ENCODE measurements around the gene SLC43A2.

The SLC43A2 gene

DNA sequence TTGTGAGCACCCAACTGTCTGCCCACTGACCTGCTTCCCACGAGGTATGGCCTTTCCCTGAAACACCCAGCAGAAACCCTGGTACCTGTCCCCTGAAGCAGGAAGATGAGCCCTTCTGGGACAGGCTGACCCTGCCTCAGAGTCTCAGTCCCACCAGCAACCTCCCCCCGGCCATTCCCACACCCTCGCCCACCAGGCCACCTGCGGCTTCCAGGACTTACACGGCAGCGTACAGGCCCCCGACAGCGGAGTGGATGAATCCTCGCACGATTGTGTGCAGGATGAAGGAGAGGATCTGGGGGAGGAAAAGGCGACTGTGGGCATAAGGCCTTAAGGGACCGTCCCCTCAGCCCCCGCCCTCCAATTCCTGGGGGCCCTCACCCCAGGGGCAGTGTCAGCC, 50.6 kb downstream of the SLC43A2 start (continued):
- TF ChIP-seq, protein P1, sequence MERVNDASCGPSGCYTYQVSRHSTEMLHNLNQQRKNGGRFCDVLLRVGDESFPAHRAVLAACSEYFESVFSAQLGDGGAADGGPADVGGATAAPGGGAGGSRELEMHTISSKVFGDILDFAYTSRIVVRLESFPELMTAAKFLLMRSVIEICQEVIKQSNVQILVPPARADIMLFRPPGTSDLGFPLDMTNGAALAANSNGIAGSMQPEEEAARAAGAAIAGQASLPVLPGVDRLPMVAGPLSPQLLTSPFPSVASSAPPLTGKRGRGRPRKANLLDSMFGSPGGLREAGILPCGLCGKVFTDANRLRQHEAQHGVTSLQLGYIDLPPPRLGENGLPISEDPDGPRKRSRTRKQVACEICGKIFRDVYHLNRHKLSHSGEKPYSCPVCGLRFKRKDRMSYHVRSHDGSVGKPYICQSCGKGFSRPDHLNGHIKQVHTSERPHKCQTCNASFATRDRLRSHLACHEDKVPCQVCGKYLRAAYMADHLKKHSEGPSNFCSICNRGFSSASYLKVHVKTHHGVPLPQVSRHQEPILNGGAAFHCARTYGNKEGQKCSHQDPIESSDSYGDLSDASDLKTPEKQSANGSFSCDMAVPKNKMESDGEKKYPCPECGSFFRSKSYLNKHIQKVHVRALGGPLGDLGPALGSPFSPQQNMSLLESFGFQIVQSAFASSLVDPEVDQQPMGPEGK (CRISPR knock-in tag; IDR thresholded peaks at IDR 0.05; ENCODE audit: borderline replicate concordance) = no peak
- TF ChIP-seq BACH2 (CRISPR knock-in tag; IDR thresholded peaks at IDR 0.05; ENCODE audit: borderline replicate concordance) = no peak
- TF ChIP-seq TCF4 (CRISPR knock-in tag; IDR thresholded peaks at IDR 0.05; ENCODE audit: borderline replicate concordance) = no peak

DNA sequence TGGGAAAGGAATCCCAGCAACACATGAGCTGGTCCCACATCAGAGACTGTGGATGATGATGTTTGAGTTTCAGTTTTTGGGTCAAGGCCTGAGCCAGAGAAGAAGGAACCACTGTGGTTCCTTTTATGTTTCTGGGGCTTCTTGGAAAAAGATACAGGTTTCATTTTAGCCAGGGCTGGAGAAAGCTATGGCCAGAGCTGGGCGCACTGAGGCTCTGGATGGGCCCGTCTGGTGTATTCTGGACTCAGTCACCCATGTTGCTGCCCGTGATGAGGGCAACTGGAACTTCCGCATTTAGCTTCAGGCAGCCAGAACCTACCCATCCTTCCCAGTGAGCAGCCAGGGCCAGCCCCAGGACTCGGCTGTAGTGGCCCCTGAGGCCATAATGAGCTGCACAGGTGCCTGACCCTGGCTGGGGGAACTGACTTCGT, 51.0 kb downstream of the SLC43A2 start:
- TF ChIP-seq ZNF70 (CRISPR knock-in tag; IDR thresholded peaks at IDR 0.05) = no peak
- TF ChIP-seq, protein P2, sequence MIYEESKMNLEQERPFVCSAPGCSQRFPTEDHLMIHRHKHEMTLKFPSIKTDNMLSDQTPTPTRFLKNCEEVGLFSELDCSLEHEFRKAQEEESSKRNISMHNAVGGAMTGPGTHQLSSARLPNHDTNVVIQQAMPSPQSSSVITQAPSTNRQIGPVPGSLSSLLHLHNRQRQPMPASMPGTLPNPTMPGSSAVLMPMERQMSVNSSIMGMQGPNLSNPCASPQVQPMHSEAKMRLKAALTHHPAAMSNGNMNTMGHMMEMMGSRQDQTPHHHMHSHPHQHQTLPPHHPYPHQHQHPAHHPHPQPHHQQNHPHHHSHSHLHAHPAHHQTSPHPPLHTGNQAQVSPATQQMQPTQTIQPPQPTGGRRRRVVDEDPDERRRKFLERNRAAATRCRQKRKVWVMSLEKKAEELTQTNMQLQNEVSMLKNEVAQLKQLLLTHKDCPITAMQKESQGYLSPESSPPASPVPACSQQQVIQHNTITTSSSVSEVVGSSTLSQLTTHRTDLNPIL (CRISPR knock-in tag; IDR thresholded peaks at IDR 0.05; ENCODE audit: low read depth) = no peak
- TF ChIP-seq ARNTL (CRISPR knock-in tag; IDR thresholded peaks at IDR 0.05; ENCODE audit: borderline replicate concordance, low read depth) = no peak
- TF ChIP-seq CSDC2 (CRISPR knock-in tag; IDR thresholded peaks at IDR 0.05) = no peak
- no peak for TF ChIP-seq TCF4 (CRISPR knock-in tag; IDR thresholded peaks at IDR 0.05; ENCODE audit: borderline replicate concordance)
- ATAC-seq = peak; percentile 3; the same call in 1 of the 3 replicates

DNA sequence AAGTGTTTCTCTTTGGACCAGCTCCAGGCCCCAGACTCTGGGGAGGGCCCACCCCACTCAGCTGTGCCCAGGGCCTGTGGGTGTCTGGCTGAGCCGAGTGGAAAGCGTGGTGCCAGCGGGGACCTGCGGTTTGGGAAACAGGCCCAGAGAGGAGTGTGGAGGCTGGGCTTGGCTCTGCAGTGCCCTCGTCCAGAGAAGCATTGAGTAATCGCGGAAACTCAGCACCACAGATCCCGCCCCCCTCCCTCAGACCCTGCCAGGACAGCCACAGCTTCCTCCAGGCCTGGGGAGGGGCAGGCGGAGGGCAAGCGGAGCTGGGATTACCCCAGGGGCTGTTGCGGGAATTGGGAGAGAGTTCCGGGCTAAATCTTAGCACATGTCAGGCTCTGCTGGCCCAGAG, 51.5 kb downstream of the SLC43A2 start:
- ATAC-seq = peak; percentile 79
- no peak for TF ChIP-seq TOX (CRISPR knock-in tag; IDR thresholded peaks at IDR 0.05; ENCODE audit: borderline replicate concordance)

DNA sequence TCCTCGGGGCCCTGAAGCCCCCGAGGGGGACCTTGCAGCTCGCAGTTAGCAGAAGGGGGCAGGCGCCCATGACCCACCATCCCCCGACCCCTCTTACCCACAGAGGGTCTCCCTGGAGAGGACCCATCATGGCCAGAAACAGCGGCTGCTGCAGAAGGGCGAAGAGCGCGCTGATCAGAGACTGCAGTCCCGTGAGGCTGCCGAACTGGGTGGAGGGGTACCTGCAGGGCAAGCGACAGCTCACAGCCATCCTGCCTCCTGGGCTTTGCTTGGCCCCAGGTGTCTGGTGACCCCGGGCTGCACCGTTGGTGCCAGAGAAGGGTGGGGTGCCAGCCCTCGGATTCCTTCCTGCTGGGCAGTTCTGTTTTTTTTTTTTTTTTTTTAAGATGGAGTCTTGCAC, 52.1 kb downstream of the SLC43A2 start:
- TF ChIP-seq, protein P3, sequence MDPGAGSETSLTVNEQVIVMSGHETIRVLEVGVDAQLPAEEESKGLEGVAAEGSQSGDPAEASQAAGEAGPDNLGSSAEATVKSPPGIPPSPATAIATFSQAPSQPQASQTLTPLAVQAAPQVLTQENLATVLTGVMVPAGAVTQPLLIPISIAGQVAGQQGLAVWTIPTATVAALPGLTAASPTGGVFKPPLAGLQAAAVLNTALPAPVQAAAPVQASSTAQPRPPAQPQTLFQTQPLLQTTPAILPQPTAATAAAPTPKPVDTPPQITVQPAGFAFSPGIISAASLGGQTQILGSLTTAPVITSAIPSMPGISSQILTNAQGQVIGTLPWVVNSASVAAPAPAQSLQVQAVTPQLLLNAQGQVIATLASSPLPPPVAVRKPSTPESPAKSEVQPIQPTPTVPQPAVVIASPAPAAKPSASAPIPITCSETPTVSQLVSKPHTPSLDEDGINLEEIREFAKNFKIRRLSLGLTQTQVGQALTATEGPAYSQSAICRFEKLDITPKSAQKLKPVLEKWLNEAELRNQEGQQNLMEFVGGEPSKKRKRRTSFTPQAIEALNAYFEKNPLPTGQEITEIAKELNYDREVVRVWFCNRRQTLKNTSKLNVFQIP (CRISPR knock-in tag; IDR thresholded peaks at IDR 0.05; ENCODE audit: borderline replicate concordance, low read depth) = no peak
- TF ChIP-seq RARB (CRISPR knock-in tag; IDR thresholded peaks at IDR 0.05) (no peak), ZFP30 (CRISPR knock-in tag; IDR thresholded peaks at IDR 0.05) (no peak), ISL1 (CRISPR knock-in tag; IDR thresholded peaks at IDR 0.05) (no peak), ZC3H10 (CRISPR knock-in tag; IDR thresholded peaks at IDR 0.05) (no peak), PPARA (CRISPR knock-in tag; IDR thresholded peaks at IDR 0.05; ENCODE audit: borderline replicate concordance) (no peak), ZNF70 (CRISPR knock-in tag; IDR thresholded peaks at IDR 0.05) (no peak)
- ATAC-seq = no peak

DNA sequence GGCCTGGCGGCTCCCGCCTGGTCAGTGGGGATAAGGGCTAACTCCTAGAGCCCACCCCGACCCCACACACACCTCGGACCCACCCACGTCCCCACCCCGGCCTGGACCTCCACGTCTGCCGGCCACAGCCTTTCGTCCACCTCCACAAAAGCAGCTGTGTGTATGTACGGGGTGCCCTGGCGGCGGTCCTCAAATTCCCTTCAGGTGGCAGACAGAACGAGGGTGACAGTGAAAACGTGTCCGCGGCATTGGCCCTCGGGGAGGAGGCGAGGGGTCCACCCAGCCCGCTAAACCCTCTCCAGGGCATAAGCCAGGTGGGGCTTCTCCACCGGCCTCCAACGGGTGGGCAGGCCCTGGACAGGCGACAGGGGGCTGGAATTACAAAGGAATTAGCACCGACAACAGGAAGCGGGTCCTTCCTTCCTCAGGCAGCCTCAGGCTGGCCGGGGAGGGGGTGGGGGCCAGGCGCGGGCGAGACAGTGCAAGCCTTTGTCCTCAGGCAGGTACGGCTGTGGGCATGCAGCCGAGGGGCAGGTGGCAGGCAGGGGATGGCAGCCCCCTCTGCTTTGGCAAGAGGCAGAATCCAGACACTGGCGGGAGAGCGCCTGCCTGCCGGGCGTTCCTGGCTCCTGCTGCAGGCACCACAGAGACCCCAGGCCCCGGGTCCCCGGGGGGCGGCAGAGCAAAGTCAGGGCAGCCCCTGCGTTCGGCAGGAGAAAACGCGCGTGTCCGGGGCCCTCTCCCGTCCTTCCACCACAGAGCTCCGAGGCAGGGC, 53.8 kb downstream of the SLC43A2 start:
- TF ChIP-seq, protein P1 (CRISPR knock-in tag; IDR thresholded peaks at IDR 0.05; ENCODE audit: borderline replicate concordance) = no peak
- TF ChIP-seq, protein P4, sequence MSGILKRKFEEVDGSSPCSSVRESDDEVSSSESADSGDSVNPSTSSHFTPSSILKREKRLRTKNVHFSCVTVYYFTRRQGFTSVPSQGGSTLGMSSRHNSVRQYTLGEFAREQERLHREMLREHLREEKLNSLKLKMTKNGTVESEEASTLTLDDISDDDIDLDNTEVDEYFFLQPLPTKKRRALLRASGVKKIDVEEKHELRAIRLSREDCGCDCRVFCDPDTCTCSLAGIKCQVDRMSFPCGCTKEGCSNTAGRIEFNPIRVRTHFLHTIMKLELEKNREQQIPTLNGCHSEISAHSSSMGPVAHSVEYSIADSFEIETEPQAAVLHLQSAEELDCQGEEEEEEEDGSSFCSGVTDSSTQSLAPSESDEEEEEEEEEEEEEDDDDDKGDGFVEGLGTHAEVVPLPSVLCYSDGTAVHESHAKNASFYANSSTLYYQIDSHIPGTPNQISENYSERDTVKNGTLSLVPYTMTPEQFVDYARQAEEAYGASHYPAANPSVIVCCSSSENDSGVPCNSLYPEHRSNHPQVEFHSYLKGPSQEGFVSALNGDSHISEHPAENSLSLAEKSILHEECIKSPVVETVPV (CRISPR knock-in tag; IDR thresholded peaks at IDR 0.05) = no peak
- no peak for TF ChIP-seq GLIS3 (CRISPR knock-in tag; IDR thresholded peaks at IDR 0.05)
- no peak for TF ChIP-seq ISL1 (CRISPR knock-in tag; IDR thresholded peaks at IDR 0.05)
- TF ChIP-seq, protein P2 (CRISPR knock-in tag; IDR thresholded peaks at IDR 0.05; ENCODE audit: low read depth) = no peak
- TF ChIP-seq RARB (CRISPR knock-in tag; IDR thresholded peaks at IDR 0.05) = no peak
- TF ChIP-seq SNAI2 (CRISPR knock-in tag; IDR thresholded peaks at IDR 0.05) = no peak
- TF ChIP-seq, protein P3 (CRISPR knock-in tag; IDR thresholded peaks at IDR 0.05; ENCODE audit: borderline replicate concordance, low read depth) = no peak
- no peak for TF ChIP-seq TOX (CRISPR knock-in tag; IDR thresholded peaks at IDR 0.05; ENCODE audit: borderline replicate concordance)
- no peak for TF ChIP-seq ZNF8 (CRISPR knock-in tag; IDR thresholded peaks at IDR 0.05)
- TF ChIP-seq ZNF70 (CRISPR knock-in tag; IDR thresholded peaks at IDR 0.05) = no peak
- no peak for TF ChIP-seq TCF4 (CRISPR knock-in tag; IDR thresholded peaks at IDR 0.05; ENCODE audit: borderline replicate concordance)
- TF ChIP-seq BACH2 (CRISPR knock-in tag; IDR thresholded peaks at IDR 0.05; ENCODE audit: borderline replicate concordance) = no peak
- TF ChIP-seq ZFP30 (CRISPR knock-in tag; IDR thresholded peaks at IDR 0.05) = no peak
- TF ChIP-seq ESRRG (CRISPR knock-in tag; IDR thresholded peaks at IDR 0.05) = no peak
- ATAC-seq = no peak

Data from SK-N-SH treated with all-trans-retinoic acid at 6 μM for 48 hours (cell line).